A549 (cell line): ENCODE measurements around the gene REEP6. TPM values are rescaled to one million over a fixed set of nuclear protein-coding genes. Genes with fewer than 3 reads are reported as not detected.

Experiments
- ATAC-seq, 2 experiments: fragments of 200-7000 bp in 1 of 2; fragments of >200 bp in 1 of 2; cut with Nextera tagmentation in 1 of 2; cut with Tn5 transposase in 1 of 2; 3 replicates each; pipeline versions ENCODE4 v1.8.0 to v1.9.1; 2018 to 2020; ENCODE audit warnings: mild to moderate bottlenecking in 1 of 2, moderate library complexity in 1 of 2
- CTCF ChIA-PET: fragments of 300-600 bp; sonication (Branson Sonifier 250); formaldehyde crosslinking; extraction: SDS; loops from one replicate; lab custom pipeline; 2021; ENCODE audit warnings: antibody characterized with exemption, inconsistent platforms; lab: Yijun Ruan, JAX
- POLR2A ChIA-PET: fragments of 350-600 bp; formaldehyde crosslinking; extraction: SDS; loops from one replicate; lab custom pipeline; 2021; ENCODE audit warnings: antibody characterized with exemption, inconsistent platforms; lab: Yijun Ruan, JAX
- DNase-seq, 2 experiments: peaks; one replicate each; pipeline versions ENCODE4 v3.0.0 to v3.0.0-alpha.2; 2011 to 2016; ENCODE audit warnings: low read depth in 1 of 2, low spot score in 1 of 2
- FAIRE-seq: peaks from 2 replicates; lab custom pipeline; 2011; peaks lifted over from hg19 to GRCh38; lab: Jason Lieb, UNC
- H3K27ac ChIP-seq, 2 experiments: fragments of >200 bp; sonication (Bioruptor Twin); formaldehyde crosslinking; 3 replicates each; pipeline ENCODE4 v1.5.1; 2016 to 2017
- H3K4me1 ChIP-seq: fragments of >200 bp; sonication (Bioruptor Twin); formaldehyde crosslinking; 3 replicates; pipeline ENCODE4 v1.6.1; 2016
- H3K4me2 ChIP-seq: fragments of >200 bp; sonication (Bioruptor Twin); formaldehyde crosslinking; 3 replicates; pipeline ENCODE4 v1.6.1; 2016
- H3K4me3 ChIP-seq: fragments of >200 bp; sonication (Bioruptor Twin); formaldehyde crosslinking; 3 replicates; pipeline ENCODE4 v1.5.1; 2016
- H3K9me3 ChIP-seq: fragments of >200 bp; sonication (Bioruptor Twin); formaldehyde crosslinking; 3 replicates; pipeline ENCODE4 v1.6.1; 2016
- BCL3 ChIP-seq: fragments of >200 bp; sonication (Bioruptor Twin); formaldehyde crosslinking; IDR thresholded peaks from 3 replicates; pipeline ENCODE4 v1.6.1; 2016
- CBX8 ChIP-seq: fragments of 200-600 bp; sonication (generic); IDR thresholded peaks from 2 replicates; pipeline ENCODE4 v1.6.1; 2016
- CHD4 ChIP-seq: fragments of 200-600 bp; sonication (generic); IDR thresholded peaks from 2 replicates; pipeline ENCODE4 v1.6.1; 2016; ENCODE audit warnings: antibody characterized with exemption, mild to moderate bottlenecking, borderline replicate concordance
- EHF ChIP-seq: fragments of 250-450 bp; sonication (Bioruptor Pico); IDR thresholded peaks from 2 replicates; pipeline ENCODE4 v1.5.0; 2020; ENCODE audit warnings: mild to moderate bottlenecking
- EHMT2 ChIP-seq: fragments of 200-600 bp; sonication (generic); IDR thresholded peaks from 2 replicates; pipeline ENCODE4 v1.6.1; 2016; ENCODE audit warnings: antibody characterized with exemption, low read depth, mild to moderate bottlenecking, moderate library complexity
- ESRRA ChIP-seq: fragments of 150-350 bp; IDR thresholded peaks from 2 replicates; pipeline ENCODE4 v1.6.1; 2014; ENCODE audit warnings: mild to moderate bottlenecking, low read length, borderline replicate concordance
- FOSB ChIP-seq: fragments of 250-450 bp; sonication (Bioruptor Pico); IDR thresholded peaks from 2 replicates; pipeline ENCODE4 v1.5.0; 2020; ENCODE audit warnings: mild to moderate bottlenecking, moderate library complexity
- FOSL2 ChIP-seq, 2 experiments: fragments of 450-650 bp in 1 of 2; fragments of >200 bp in 1 of 2; sonication (Bioruptor Twin) in 1 of 2; formaldehyde crosslinking; IDR thresholded peaks; 2 replicates each; pipeline versions ENCODE4 v1.5.0 to v1.6.1; 2016 to 2020; ENCODE audit warnings: mild to moderate bottlenecking in 1 of 2, moderate library complexity in 1 of 2
- HES2 ChIP-seq: fragments of >200 bp; sonication (Bioruptor Twin); formaldehyde crosslinking; IDR thresholded peaks from 2 replicates; pipeline ENCODE4 v1.6.1; 2016
- HMGXB4 ChIP-seq: fragments of 250-450 bp; sonication (Bioruptor Pico); IDR thresholded peaks from 2 replicates; pipeline ENCODE4 v1.5.0; 2021; ENCODE audit warnings: mild to moderate bottlenecking, moderate library complexity, borderline replicate concordance
- HOXA7 ChIP-seq: fragments of 250-450 bp; sonication (Bioruptor Pico); IDR thresholded peaks from 2 replicates; pipeline ENCODE4 v1.5.0; 2020; ENCODE audit warnings: mild to moderate bottlenecking, moderate library complexity
- HOXB5 ChIP-seq: fragments of 250-450 bp; sonication (Bioruptor Pico); IDR thresholded peaks from 2 replicates; pipeline ENCODE4 v1.5.0; 2020; ENCODE audit warnings: mild to moderate bottlenecking, moderate library complexity
- JUN ChIP-seq, 2 experiments: fragments of >200 bp; sonication (Bioruptor Twin); formaldehyde crosslinking; IDR thresholded peaks; 2 replicates in 1 of 2; 3 replicates in 1 of 2; pipeline ENCODE4 v1.6.1; 2016 to 2017
- JUNB ChIP-seq: fragments of >200 bp; sonication (Bioruptor Twin); formaldehyde crosslinking; IDR thresholded peaks from 2 replicates; pipeline ENCODE4 v1.6.1; 2016
- MAX ChIP-seq: IDR thresholded peaks from 2 replicates; pipeline ENCODE4 v1.6.1; 2012
- MYC ChIP-seq: IDR thresholded peaks from 2 replicates; pipeline ENCODE4 v1.6.1; 2012; ENCODE audit warnings: mild to moderate bottlenecking, inconsistent platforms, low read length, improper control_type of control experiment, borderline replicate concordance
- NPAS2 ChIP-seq: fragments of 250-450 bp; sonication (Bioruptor Pico); IDR thresholded peaks from 2 replicates; pipeline ENCODE4 v1.8.0; 2022; ENCODE audit warnings: mild to moderate bottlenecking, moderate library complexity, borderline replicate concordance
- PBX3 ChIP-seq: IDR thresholded peaks from 2 replicates; pipeline ENCODE4 v1.6.1; 2012
- PHF8 ChIP-seq: fragments of 200-600 bp; sonication (generic); IDR thresholded peaks from 2 replicates; pipeline ENCODE4 v1.6.1; 2016; ENCODE audit warnings: low read depth, mild to moderate bottlenecking, antibody characterized with exemption, moderate library complexity, borderline replicate concordance
- POLR2A ChIP-seq: IDR thresholded peaks from 2 replicates; pipeline ENCODE4 v1.6.1; 2012; ENCODE audit warnings: mild to moderate bottlenecking, low read length
- RAD21 ChIP-seq, 2 experiments: fragments of >200 bp in 1 of 2; sonication (Bioruptor Twin) in 1 of 2; formaldehyde crosslinking in 1 of 2; IDR thresholded peaks in 1 of 2; conservative IDR thresholded peaks in 1 of 2; 2 replicates in 1 of 2; 3 replicates in 1 of 2; pipeline ENCODE4 v1.6.1; 2012 to 2018; ENCODE audit warnings: inconsistent platforms in 1 of 2
- REST ChIP-seq: fragments of 200-600 bp; sonication (generic); IDR thresholded peaks from 2 replicates; pipeline ENCODE4 v1.6.1; 2016; ENCODE audit warnings: antibody characterized with exemption, mild to moderate bottlenecking, moderate library complexity
- RFX5 ChIP-seq: fragments of 450-650 bp; IDR thresholded peaks from 2 replicates; pipeline ENCODE4 v1.7.1; 2014; ENCODE audit warnings: antibody characterized with exemption, mild to moderate bottlenecking, moderate library complexity
- SREBF2 ChIP-seq: fragments of 450-650 bp; IDR thresholded peaks from 2 replicates; pipeline ENCODE4 v1.6.1; 2014; ENCODE audit warnings: mild to moderate bottlenecking, moderate library complexity
- TFCP2L1 ChIP-seq: fragments of 250-450 bp; sonication (Bioruptor Pico); IDR thresholded peaks from 2 replicates; pipeline ENCODE4 v1.5.0; 2021; ENCODE audit warnings: mild to moderate bottlenecking
- TP53 ChIP-seq: fragments of 250-450 bp; sonication (Bioruptor Pico); IDR thresholded peaks from 2 replicates; pipeline ENCODE4 v1.5.0; 2021; ENCODE audit warnings: mild to moderate bottlenecking, moderate library complexity
- ZC3H11A ChIP-seq: fragments of 450-650 bp; IDR thresholded peaks from 2 replicates; pipeline ENCODE4 v1.6.1; 2014; ENCODE audit warnings: antibody characterized with exemption, mild to moderate bottlenecking
- ZFP36 ChIP-seq: fragments of 450-650 bp; IDR thresholded peaks from 2 replicates; pipeline ENCODE4 v1.6.1; 2014; ENCODE audit warnings: borderline replicate concordance; ENCODE audit not compliant: partially characterized antibody
- ZSCAN20 ChIP-seq: fragments of 250-450 bp; sonication (Bioruptor Pico); IDR thresholded peaks from 2 replicates; pipeline ENCODE4 v1.8.0; 2022; ENCODE audit warnings: mild to moderate bottlenecking, moderate library complexity
- WGBS: methylation state at CpG from one replicate; pipeline ENCODE4 v1.1.6; 2017; ENCODE audit errors: missing lambda C conversion rate; 5-methylcytosine and 5-hydroxymethylcytosine counted together
- polyA plus RNA-seq, 4 experiments: library from polyadenylated mRNA; depleted of rRNA in 3 of 4; stranded (reverse); fragments of >200 nt; fragmentation: RNase III in 1 of 4; extraction: RNeasy Plus Mini Kit Qiagen cat#74134 plus additional on column Dnase treatment in 1 of 4; gene quantifications; 2 replicates in 3 of 4; 3 replicates in 1 of 4; pipeline ENCODE4 v1.2.3, GENCODE V29; 2011 to 2017

The REEP6 gene
- polyA plus RNA-seq, 2 of the 4 experiments (the other 2 are of a cell fraction): 1.8 to 4.8 TPM

- no peak for TF ChIP-seq MYC
- TF ChIP-seq HMGXB4: no peak
- peak; percentile 66 for TF ChIP-seq PBX3
- no peak for TF ChIP-seq TFCP2L1
- no peak for TF ChIP-seq JUNB
- TF ChIP-seq FOSB (CRISPR knock-in tag): no peak
- TF ChIP-seq HOXB5 (CRISPR knock-in tag): peak; percentile 43; the same call in 1 of the 2 replicates
- TF ChIP-seq EHMT2: no peak
- peak; percentile 86 for TF ChIP-seq MAX
- TF ChIP-seq ESRRA: no peak
- no peak for TF ChIP-seq EHF
- TF ChIP-seq ZSCAN20 (CRISPR knock-in tag): 0 out of 2 replicates have a peak, but pooled peaks have one; percentile 22
- TF ChIP-seq CHD4: peak; percentile 38; the same call in 1 of the 2 replicates
- TF ChIP-seq POLR2A: peak; percentile 50
- no peak for TF ChIP-seq RFX5
- peak; percentile 51; the same call in 1 of the 3 replicates for TF ChIP-seq BCL3
These were observed 11.9 kb upstream of the REEP6 start, which contains the start of gene C19orf25 (continued) for GRCh38 chr19:1478934-1479707.

GRCh38 chr19:1481224-1481892 is 9.6 kb upstream of the REEP6 start:
- ATAC-seq (no peak), DNase-seq (no peak), FAIRE-seq (no peak)
- Histone ChIP-seq H3K4me1 (peaks cover 11% of the 10 kb centered on the region; the same call in 2 of the 3 replicates), H3K4me3 (no peak overlapping the region), H3K27ac (no peak overlapping the region), H3K9me3 (no peaks in the 10 kb centered on the region), H3K4me2 (no peak overlapping the region)
- WGBS: 84% methylated on average over 9 of the region's 26 CpGs
- ChIA-PET CTCF (no interaction called here), POLR2A (no interaction called here)
- TF ChIP-seq FOSL2 (IDR thresholded peaks at IDR 0.05) (no peak), FOSL2 (CRISPR knock-in tag; IDR thresholded peaks at IDR 0.05) (no peak), ZC3H11A (no peak), RAD21 (conservative IDR thresholded peaks at IDR 0.05 in 1 of 2, IDR thresholded peaks at IDR 0.05 in 1 of 2) (no peak), JUN (IDR thresholded peaks at IDR 0.05) (no peak), TP53 (CRISPR knock-in tag) (no peak), HOXA7 (no peak), CBX8 (no peak), SREBF2 (no peak), EHMT2 (no peak), NPAS2 (CRISPR knock-in tag) (no peak), PHF8 (no peak), ZFP36 (no peak), REST (no peak), HES2 (no peak)
